Ascending aorta (tissue), 2 donors: Measurements from ENCODE around the gene GREM2. TPM values are rescaled to one million over a fixed set of nuclear protein-coding genes. Genes with fewer than 3 reads are reported as not detected.

Source experiments
- DNase-seq, 2 donors: peaks; one replicate each; pipeline ENCODE4 v3.0.0-alpha.2; 2019; ENCODE audit warnings: low spot score in 2 of 2
- H3K27ac ChIP-seq, 2 donors: fragments of 200-600 bp; sonication (generic); one replicate each; pipeline ENCODE4 v1.5.1; 2016 to 2017; ENCODE audit warnings: mild to moderate bottlenecking in 1 of 2
- H3K27me3 ChIP-seq: fragments of 200-600 bp; sonication (generic); one replicate; pipeline ENCODE4 v1.5.1; 2017
- H3K36me3 ChIP-seq, 2 donors: fragments of 200-600 bp; sonication (generic); one replicate each; pipeline ENCODE4 v1.5.1; 2016
- H3K4me1 ChIP-seq, 2 donors: fragments of 200-600 bp; sonication (generic); one replicate each; pipeline ENCODE4 v1.5.1; 2016 to 2017; ENCODE audit warnings: mild to moderate bottlenecking in 1 of 2
- H3K4me3 ChIP-seq, 2 donors: fragments of 200-600 bp; sonication (generic); one replicate each; pipeline ENCODE4 v1.5.1; 2016 to 2017; ENCODE audit warnings: mild to moderate bottlenecking in 1 of 2
- H3K9me3 ChIP-seq, 2 donors: fragments of 200-600 bp; sonication (generic); one replicate each; pipeline ENCODE4 v1.5.1; 2016
- intact Hi-C: fragments of 100-400 bp; cut with DNase I; formaldehyde crosslinking; loops from one replicate; pipeline ENCODE4 v1.15.1; 2023
- total RNA-seq: library from RNA; depleted of rRNA; stranded (reverse); fragments of >200 nt; gene quantifications from one replicate; pipeline ENCODE4 v1.1.0, GENCODE V29; 2016
- TF ChIP-seq, protein P1 (sequence below), 3 experiments: fragments of 200-600 bp in 2 of 3; fragments of 450-650 bp in 1 of 3; sonication (generic) in 2 of 3; IDR thresholded peaks; one replicate each; pipeline ENCODE4 v1.5.1; 2016 to 2019; ENCODE audit warnings: antibody characterized with exemption in 3 of 3, mild to moderate bottlenecking in 1 of 3, moderate library complexity in 1 of 3

The GREM2 gene
- total RNA-seq, 1 donor from 2014 or later: not detected

- Histone ChIP-seq H3K36me3 (no peaks in the 10 kb centered on the region), H3K27me3 (no peaks in the 10 kb centered on the region), H3K4me1 (no peaks in the 10 kb centered on the region), H3K4me3 (no peak overlapping the region), H3K27ac (no peak overlapping the region), H3K9me3 (no peaks in the 10 kb centered on the region)
- no peak for DNase-seq
- TF ChIP-seq, protein P1, sequence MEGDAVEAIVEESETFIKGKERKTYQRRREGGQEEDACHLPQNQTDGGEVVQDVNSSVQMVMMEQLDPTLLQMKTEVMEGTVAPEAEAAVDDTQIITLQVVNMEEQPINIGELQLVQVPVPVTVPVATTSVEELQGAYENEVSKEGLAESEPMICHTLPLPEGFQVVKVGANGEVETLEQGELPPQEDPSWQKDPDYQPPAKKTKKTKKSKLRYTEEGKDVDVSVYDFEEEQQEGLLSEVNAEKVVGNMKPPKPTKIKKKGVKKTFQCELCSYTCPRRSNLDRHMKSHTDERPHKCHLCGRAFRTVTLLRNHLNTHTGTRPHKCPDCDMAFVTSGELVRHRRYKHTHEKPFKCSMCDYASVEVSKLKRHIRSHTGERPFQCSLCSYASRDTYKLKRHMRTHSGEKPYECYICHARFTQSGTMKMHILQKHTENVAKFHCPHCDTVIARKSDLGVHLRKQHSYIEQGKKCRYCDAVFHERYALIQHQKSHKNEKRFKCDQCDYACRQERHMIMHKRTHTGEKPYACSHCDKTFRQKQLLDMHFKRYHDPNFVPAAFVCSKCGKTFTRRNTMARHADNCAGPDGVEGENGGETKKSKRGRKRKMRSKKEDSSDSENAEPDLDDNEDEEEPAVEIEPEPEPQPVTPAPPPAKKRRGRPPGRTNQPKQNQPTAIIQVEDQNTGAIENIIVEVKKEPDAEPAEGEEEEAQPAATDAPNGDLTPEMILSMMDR (IDR thresholded peaks at IDR 0.05): no peak
- intact Hi-C loops: no loop called here
These were observed 108.9 kb downstream of the GREM2 start for GRCh38 chr1:240503036-240503435.

GRCh38 chr1:240501115-240501514 is 110.8 kb downstream of the GREM2 start:
- intact Hi-C loops: no loop called here
- H3K27me3 ChIP-seq: no peaks in the 10 kb centered on the region
- H3K4me1 ChIP-seq: no peaks in the 10 kb centered on the region
- TF ChIP-seq, protein P1 (IDR thresholded peaks at IDR 0.05): no peak
- no peaks in the 10 kb centered on the region for H3K9me3 ChIP-seq
- H3K27ac ChIP-seq: no peak overlapping the region
- H3K36me3 ChIP-seq: no peaks in the 10 kb centered on the region
- no peak for DNase-seq
- no peak overlapping the region for H3K4me3 ChIP-seq

DNA sequence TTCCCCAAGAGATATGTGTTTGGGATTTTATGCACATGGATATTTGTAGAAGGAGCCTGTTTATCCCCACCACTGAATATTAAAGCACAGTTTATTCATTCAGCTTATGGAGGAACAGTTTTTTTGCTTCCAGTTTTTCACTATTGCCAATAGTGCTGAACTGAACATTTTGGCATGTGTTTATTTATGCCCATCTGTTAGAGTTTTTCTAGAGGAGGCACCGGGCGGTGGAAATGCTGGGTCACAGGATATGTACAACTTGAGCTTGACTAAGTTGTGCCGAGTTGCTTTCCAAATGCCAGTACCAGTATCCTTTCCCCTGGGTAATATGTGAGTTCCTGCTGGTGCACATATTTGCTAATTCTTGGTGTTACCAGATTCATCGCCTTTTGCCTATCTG is 111.3 kb downstream of the GREM2 start:
- no peak overlapping the region for H3K27ac ChIP-seq
- intact Hi-C loops: no loop called here
- DNase-seq: no peak
- no peaks in the 10 kb centered on the region for H3K9me3 ChIP-seq
- H3K36me3 ChIP-seq: no peaks in the 10 kb centered on the region
- H3K27me3 ChIP-seq: no peaks in the 10 kb centered on the region
- H3K4me1 ChIP-seq: no peaks in the 10 kb centered on the region
- H3K4me3 ChIP-seq: no peak overlapping the region
- TF ChIP-seq, protein P1 (IDR thresholded peaks at IDR 0.05): no peak

DNA sequence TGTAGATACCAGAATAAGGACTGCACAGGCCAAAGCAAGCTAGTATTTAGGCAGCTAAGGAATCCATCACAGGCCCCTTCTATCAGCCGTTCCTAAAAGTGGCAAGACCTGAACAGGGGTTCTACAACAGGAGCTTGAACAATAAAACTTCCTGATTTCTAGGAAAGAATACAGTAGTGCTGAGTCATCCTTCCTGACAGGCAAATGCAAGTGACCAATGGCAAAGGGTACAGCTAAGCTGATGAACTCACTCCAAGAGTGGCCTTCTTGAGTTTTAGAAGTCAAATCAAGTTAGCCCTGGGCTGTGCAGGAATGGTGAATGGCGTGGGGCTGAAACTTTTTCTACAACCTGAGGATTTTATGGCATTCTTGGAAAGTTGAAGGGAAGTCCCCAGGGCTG is 112.9 kb downstream of the GREM2 start:
- Histone ChIP-seq H3K9me3 (no peaks in the 10 kb centered on the region), H3K27ac (no peak overlapping the region), H3K4me1 (no peaks in the 10 kb centered on the region), H3K27me3 (no peaks in the 10 kb centered on the region), H3K4me3 (no peak overlapping the region), H3K36me3 (no peaks in the 10 kb centered on the region)
- TF ChIP-seq, protein P1 (IDR thresholded peaks at IDR 0.05): no peak
- no peak for DNase-seq
- intact Hi-C loops: no loop called here

GRCh38 chr1:240498335-240498734 is 113.6 kb downstream of the GREM2 start:
- Histone ChIP-seq H3K9me3 (no peaks in the 10 kb centered on the region), H3K27me3 (no peaks in the 10 kb centered on the region), H3K27ac (no peak overlapping the region), H3K4me3 (no peak overlapping the region), H3K4me1 (no peaks in the 10 kb centered on the region), H3K36me3 (no peaks in the 10 kb centered on the region)
- intact Hi-C loops: no loop called here
- no peak for DNase-seq
- TF ChIP-seq, protein P1 (IDR thresholded peaks at IDR 0.05): no peak

DNA sequence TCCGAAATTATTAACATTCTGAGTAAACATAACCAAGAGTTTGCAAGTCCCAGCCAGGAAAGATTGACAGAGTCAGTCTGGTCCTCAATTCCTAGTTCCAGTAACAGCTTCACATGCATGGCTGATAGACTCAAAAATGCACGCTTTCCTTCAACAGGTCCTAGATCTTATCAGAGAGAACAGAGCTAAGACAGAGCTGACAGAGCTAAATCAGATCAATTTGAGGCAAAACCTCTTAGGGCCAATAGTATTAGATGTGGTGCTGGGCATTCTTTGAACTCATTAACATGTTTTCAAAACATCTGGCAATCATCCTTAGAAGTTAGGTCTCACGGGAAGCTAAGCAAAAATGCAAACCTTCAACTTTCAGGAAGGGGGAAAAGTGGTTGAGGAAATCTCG is 114.0 kb downstream of the GREM2 start:
- Histone ChIP-seq H3K9me3 (no peaks in the 10 kb centered on the region), H3K27ac (no peak overlapping the region), H3K36me3 (no peaks in the 10 kb centered on the region), H3K4me3 (no peak overlapping the region), H3K27me3 (no peaks in the 10 kb centered on the region), H3K4me1 (no peaks in the 10 kb centered on the region)
- no peak for DNase-seq
- intact Hi-C loops: no loop called here
- TF ChIP-seq, protein P1 (IDR thresholded peaks at IDR 0.05): no peak
